ENCODE results near the gene STAT5A. TPM values are rescaled to one million over a fixed set of nuclear protein-coding genes. Genes with fewer than 3 reads are reported as not detected.

Gene STAT5A
- total RNA-seq, 1 donor, result 25.2 TPM

DNA sequence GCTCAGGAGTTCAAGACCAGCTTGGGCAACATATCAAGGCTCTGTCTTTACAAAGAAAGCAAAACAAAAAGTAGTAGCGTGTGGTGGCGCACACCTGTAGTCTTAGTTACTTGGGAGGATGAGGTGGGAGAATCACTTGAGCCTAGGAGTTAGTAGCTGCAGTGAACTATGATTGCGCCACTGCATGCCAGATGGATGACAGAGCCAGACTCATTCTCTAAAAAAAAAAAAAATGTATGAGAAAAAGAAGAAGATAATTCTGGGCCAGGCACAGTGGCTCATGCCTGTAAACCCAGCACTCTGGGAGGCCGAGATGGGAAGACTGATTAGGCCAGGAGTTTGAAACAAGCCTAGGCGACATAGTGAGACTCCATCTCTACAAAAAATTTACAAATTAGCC, 40.6 kb upstream of the STAT5A start:
- peak; percentile 61 for DNase-seq (ENCODE audit: low read depth)
- TF ChIP-seq, protein P1, sequence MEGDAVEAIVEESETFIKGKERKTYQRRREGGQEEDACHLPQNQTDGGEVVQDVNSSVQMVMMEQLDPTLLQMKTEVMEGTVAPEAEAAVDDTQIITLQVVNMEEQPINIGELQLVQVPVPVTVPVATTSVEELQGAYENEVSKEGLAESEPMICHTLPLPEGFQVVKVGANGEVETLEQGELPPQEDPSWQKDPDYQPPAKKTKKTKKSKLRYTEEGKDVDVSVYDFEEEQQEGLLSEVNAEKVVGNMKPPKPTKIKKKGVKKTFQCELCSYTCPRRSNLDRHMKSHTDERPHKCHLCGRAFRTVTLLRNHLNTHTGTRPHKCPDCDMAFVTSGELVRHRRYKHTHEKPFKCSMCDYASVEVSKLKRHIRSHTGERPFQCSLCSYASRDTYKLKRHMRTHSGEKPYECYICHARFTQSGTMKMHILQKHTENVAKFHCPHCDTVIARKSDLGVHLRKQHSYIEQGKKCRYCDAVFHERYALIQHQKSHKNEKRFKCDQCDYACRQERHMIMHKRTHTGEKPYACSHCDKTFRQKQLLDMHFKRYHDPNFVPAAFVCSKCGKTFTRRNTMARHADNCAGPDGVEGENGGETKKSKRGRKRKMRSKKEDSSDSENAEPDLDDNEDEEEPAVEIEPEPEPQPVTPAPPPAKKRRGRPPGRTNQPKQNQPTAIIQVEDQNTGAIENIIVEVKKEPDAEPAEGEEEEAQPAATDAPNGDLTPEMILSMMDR (IDR thresholded peaks at IDR 0.05; ENCODE audit: insufficient read depth, low read length), result no peak
- no peak overlapping the region for H3K4me3 ChIP-seq (ENCODE audit: low read depth, low read length)

DNA sequence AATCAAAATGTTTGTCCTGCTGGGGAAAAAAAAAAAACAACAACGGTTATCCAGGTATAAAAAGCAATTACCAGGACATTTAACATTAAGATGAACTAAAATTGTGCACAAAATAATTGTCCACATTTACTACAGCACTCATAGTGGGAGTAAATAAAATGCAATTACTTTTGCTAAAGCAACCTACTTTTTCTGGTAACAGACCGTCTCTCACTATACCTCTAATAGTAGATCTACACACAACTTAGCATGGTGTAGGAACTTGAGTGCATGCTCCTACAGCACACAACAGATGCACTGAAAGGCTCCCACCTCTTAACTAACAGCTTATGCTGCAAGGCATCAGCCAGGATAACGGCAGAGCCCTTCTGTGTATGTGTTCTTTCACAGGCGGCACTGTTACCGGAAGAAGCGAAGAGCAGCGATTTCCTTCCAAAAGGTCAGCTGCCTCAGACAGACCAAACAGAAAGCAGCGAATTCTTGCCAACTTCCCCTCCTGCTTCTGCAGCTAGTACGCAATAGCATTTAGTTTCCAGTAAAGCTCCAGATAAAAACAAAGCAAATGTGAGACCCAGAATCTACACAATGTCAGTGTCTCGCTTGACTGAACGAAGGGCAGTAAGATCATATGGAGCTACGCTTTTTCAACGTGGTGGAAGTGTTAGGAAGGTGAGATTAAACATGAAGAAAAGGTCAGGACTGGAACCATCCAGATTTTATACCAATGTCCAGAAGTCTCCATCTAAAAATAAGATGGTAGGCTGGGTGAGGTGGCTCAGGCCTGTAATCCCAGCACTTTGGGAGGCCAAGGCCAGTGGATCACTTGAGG, 39.7 kb upstream of the STAT5A start:
- TF ChIP-seq, protein P1 (IDR thresholded peaks at IDR 0.05; ENCODE audit: insufficient read depth, low read length), result peak; percentile 19
- H3K4me3 ChIP-seq (ENCODE audit: low read depth, low read length), result peak overlapping the region; percentile 53
- DNase-seq (ENCODE audit: low read depth), result peak; percentile 98

DNA sequence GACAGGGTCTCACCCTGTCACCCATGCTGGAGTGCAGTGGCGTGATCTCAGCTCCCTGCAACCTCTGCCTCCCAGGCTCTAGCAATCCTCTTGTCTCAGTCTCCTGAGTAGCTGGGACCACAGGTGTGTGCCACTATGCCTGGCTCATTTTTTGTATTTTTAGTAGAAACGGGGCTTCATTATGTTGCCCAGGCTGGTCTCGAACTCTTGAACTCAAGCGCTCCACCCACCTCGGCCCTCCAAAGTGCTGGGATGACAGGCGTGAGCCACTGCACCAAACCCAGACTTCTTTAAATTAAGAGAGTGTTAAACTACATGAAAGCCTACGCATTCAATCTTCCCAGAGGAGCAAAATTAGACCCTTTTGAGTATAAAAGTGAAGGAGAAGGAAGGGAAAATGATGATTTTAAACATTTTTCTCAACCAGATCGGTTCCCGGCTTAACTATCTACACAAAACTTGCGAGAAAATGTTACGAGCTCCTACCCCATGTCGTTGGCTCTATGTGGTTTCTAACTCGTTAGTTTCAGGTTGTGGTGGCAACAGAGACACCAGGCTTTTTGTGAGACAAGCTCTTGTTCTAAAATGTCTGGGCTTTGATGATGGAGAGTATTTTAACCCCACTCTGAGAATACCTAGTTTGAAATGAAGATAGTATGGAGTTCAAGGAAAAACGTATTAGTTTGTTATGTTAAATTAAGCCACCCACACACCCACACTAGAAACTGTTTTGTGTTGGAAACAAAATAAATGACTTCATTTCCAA, 38.4 kb upstream of the STAT5A start:
- TF ChIP-seq, protein P1 (IDR thresholded peaks at IDR 0.05; ENCODE audit: insufficient read depth, low read length), result no peak
- no peak overlapping the region for H3K4me3 ChIP-seq (ENCODE audit: low read depth, low read length)
- DNase-seq (ENCODE audit: low read depth), result no peak

DNA sequence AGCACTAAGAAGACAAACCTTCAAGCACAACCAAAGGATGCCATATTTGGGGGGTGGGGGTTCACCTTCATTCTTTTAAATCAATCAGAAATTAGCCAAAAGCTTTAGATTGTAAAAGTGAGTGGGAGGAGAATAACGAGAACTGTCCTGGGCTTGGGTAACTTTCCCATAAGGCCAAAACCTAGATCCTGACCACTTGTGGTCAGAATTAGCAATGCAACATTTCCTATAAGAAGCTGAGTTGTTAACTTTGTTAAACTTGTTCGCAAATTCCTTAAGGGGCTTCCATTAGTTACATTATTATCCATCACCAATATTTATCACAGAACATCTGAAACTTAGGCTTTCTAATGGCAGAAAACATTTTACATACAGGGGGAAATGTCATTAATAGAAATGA, 37.2 kb upstream of the STAT5A start:
- DNase-seq (ENCODE audit: low read depth), result peak; percentile 36
- H3K4me3 ChIP-seq (ENCODE audit: low read depth, low read length), result no peak overlapping the region
- TF ChIP-seq, protein P1 (IDR thresholded peaks at IDR 0.05; ENCODE audit: insufficient read depth, low read length), result peak; percentile 34

DNA sequence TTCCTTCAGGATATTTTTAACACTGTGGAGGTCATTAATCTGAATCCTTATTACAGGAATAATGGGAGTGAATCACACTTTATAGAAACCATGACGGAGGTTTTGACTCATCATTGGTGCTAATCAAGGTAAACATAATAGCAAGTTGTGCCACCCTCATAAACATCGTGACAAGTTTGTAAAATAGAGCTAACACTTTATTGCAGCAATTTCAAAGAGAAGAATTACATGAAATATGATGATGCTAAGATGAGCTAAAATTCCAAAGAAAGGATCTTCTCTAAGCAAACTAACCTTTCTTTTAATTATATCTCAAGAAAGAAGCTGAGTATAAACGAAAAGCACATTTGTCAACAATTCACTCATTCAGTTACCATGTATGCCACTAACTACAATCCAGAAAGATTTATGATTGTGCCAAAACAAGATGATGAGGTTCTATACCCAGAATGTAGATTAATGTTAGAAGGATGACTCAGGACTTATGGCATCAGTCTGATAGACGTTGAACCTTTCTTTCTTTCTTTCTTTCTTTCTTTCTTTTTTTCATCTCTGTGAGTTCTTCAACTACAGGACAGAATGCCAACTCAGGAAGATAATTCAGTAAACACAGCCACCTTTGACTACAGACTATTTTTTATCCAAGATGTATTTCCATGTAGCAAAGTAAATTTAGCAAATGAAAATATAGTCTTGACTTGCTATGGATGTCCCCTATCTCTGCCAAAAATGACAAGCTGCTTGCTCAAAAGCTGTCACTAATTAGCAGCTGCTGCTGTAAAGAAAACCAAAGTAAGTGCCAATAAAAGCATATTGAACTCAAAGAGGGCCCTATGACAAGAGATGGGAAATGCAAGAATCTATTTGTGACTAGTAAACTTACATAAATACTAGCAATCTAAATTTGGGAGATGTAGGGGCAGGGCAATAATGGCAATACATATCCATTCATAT, 35.4 kb upstream of the STAT5A start:
- H3K4me3 ChIP-seq (ENCODE audit: low read depth, low read length), result no peak overlapping the region
- DNase-seq (ENCODE audit: low read depth), result no peak
- TF ChIP-seq, protein P1 (IDR thresholded peaks at IDR 0.05; ENCODE audit: insufficient read depth, low read length), result no peak

DNA sequence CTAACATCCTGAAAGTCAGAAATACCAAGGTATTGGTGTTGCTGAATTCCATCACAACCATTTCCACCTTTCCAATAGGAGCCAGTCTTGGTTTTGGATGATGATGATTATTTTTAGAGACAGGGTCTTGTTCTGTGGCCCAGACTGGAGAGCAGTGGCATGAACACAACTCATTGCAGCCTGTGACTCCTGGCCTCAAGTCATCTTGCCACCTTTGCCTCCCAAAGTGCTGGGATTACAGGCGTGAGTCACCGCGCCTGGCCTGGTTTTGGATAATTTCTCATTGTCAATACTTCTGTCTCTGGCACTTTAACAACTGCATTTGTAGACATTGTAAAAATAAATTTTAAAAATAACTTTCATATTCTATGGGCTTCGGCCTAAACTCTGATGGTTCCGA, 34.7 kb upstream of the STAT5A start:
- no peak overlapping the region for H3K4me3 ChIP-seq (ENCODE audit: low read depth, low read length)
- TF ChIP-seq, protein P1 (IDR thresholded peaks at IDR 0.05; ENCODE audit: insufficient read depth, low read length), result no peak
- no peak for DNase-seq (ENCODE audit: low read depth)

Measured in fibroblast of the aortic adventitia (primary cell).